ENCODE measurements around the gene HYLS1.
"Not testable (repeated sequence)": the region's sequence is repeated elsewhere in the genome, so short reads cannot be mapped to it uniquely, and the experiment has no call there.

HYLS1 gene, protein sequence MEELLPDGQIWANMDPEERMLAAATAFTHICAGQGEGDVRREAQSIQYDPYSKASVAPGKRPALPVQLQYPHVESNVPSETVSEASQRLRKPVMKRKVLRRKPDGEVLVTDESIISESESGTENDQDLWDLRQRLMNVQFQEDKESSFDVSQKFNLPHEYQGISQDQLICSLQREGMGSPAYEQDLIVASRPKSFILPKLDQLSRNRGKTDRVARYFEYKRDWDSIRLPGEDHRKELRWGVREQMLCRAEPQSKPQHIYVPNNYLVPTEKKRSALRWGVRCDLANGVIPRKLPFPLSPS

DNA sequence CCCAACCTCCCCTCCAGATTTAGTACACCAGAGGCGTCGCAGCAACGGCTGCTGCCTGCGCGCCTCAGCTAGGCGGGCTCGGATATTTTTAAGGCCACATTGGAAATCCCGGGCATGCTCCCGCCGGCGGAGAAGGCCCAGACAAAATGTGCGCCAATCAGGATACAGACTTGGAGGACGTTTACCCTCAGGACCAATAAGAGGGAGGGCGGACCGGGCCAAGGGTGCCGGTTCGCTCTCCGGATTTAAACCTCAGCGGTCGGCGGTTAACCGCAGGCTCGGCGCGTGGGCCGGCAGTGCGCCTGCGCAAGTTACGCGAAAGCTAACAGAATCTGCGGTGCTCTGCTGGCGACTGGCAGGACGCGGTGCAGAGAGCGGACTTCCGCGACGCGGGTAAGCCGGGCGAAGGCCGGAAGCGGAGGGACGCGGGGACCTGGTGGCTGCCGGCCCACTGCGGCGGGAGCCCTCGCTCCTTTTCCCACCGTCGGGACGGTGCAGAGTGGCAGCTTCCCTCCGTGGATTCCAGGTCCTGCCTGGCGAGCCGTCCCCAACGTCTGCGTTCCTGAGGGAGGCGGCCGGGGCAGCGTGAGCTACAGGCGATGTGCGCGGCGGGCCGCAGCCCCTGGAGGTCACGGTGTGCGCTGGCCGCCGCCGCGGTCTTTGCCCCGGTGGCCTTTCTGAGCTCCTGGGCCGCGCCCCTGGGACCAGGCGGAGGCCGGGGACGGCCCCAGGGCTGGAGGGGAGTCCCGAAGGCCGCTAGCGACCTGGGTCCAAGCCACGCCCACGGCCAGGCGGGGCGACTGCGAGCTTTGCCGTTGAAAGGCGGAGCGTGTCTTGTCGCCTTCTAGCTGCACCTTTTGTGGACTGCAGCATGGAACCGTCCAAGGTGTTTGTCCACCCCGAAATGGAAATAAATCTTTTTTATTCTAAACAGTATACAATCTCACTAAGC is at the start of gene HYLS1:
HYLS1 (plus strand) TSS at position 296 of the 952 bp plus-strand sequence. CDS start 11,701 bp downstream, outside the sequence.
- DNase-seq (ENCODE audit: low spot score) = peak; percentile 81

DNA sequence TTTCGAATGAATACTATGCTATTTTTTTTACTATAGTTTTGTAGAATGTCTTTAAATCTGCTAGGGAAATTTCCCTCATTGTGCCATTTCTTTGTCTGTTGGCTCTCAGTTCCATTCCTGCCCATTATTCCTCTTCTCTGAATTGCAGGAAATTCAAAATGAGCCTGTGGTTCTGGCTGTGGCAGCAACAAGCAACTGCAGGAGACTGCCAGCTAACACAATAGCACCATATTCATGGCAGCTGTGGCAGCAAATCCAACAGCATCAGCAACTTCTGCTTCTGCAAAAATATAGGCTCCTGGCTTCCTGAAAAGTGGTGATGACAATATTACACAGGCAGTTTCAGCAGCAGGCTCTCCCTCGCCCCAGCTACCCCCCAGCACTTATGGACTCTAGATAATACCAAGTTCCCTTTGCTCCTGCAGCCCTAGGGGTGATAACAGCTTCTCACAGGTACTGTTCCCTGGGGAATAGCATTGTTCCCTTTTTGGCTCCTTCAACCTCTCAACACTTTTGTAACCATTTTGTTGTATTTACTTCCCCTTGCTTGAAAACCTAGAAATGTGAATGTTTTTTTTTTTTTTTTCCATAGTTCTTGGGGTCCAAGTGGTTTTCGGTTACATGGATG is 45.0 kb upstream of the HYLS1 start:
- no peak for DNase-seq (ENCODE audit: low spot score)

DNA sequence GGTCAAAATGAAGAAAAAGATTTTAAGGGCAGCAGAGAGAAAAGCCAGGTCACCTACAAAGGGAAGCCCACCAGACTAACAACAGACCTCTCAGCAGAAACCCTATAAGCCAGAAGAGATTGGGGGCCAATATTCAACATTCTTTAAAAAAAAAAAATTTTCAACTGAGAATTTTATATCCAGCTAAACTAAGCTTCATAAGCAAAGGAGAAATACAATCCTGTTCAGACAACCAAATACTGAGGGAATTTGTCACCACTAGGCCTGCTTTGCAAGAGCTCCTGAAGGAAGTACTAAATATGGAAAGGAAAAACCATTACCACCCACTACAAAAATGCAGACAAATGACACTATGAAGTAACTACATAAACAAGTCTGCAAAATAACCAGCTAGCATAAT is 41.3 kb upstream of the HYLS1 start:
- no peak for DNase-seq (ENCODE audit: low spot score)

DNA sequence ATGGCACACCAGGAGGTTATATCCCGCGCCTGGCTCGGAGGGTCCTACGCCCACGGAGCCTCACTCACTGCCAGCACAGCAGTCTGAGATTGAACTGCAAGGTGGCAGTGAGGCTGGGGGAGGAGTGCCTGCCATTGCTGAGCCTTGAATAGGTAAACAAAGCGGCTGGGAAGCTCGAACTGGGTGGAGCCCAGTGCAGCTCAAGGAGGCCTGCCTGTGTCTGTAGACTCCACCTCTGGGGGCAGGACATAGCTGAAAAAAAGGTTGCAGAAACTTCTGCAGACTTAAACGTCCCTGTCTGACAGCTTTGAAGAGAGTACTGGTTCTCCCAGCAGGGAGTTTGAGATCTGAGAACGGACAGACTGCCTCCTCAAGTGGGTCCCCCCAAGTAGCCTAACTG is 29.8 kb upstream of the HYLS1 start:
- not testable (repeated sequence) for DNase-seq (ENCODE audit: low spot score)

DNA sequence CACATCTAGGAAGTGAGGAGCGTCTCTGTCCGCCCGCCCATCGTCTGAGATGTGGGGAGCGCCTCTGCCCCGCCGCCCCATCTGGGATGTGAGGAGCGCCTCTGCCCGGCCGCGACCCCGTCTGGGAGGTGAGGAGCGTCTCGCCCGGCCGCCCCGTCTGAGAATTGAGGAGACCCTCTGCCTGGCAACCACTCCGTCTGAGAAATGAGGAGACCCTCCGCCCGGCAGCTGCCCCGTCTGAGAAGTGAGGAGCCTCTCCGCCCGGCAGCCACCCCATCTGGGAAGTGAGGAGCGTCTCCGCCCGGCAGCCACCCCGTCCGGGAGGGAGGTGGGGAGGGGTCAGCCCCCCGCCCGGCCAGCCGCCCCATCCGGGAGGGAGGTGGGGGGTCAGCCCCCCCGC is 24.7 kb upstream of the HYLS1 start:
- not testable (repeated sequence) for DNase-seq (ENCODE audit: low spot score)

DNA sequence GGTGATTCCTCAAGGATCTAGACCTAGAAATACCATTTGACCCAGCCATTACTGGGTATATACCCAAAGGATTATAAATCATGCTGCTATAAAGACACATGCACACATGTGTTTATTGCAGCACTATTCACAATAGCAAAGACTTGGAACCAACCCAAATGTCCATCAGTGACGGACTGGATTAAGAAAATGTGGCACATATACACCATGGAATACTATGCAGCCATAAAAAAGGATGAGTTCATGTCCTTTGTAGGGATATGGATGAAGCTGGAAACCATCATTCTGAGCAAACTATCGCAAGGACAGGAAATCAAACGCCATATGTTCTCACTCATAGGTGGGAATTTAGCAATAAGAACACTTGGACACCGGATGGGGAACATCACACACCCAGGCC is 22.1 kb upstream of the HYLS1 start:
- not testable (repeated sequence) for DNase-seq (ENCODE audit: low spot score)

DNA sequence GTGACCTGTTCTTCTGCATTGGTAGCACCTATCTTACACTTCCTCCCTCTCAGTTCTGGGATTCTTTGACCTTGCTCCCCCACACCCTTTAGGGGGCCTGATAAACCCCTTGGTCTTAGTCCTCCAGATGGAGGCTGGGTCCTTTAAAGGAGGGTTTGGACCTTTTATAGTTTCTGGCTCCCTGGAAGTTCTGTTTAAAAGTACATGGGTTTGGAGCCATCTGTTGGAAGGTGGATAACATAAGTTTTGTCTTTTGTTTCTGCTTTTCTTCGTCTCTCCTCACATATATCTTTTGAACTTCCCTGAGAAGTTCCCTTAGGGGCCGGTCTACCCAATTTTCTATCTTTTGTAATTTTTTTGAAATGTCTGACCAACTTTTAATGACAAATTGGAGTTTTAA is 17.9 kb upstream of the HYLS1 start:
- no peak for DNase-seq (ENCODE audit: low spot score)

DNA sequence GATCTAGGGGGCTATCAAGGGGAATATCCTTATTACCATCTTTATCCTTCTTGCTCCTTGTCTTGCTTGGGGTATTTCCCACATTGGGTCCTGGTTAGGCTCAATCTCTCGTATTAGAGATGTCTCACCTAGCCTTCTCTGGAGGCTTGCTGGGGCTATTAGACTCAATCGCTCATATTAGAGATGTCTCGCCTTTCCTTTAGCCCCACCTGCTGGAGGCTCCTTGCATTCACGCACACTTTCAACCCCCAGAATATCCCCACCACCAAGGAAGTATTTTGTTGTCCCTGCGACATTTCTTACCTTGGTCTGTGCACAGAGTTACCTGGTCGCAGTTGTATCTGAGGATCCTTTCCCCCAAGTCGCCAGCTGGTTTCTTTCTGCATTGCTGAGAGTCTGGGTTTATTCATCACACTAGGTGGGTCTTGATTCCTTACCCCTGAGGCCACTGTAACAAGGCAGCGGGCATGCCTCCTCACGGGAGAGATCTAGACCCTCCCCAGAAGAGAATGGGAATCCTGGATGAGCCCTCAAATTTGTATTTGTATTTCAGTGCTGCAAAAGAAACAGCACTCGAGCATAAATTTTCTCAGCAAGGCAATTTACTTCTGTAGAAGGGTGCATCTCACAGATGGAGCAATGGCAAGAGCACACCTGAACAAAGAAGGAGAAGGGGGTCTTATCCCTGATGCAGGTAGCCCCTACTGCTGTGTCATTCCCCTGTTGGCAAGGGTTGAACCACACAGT is 15.9 kb upstream of the HYLS1 start:
- DNase-seq (ENCODE audit: low spot score) = peak; percentile 68

DNA sequence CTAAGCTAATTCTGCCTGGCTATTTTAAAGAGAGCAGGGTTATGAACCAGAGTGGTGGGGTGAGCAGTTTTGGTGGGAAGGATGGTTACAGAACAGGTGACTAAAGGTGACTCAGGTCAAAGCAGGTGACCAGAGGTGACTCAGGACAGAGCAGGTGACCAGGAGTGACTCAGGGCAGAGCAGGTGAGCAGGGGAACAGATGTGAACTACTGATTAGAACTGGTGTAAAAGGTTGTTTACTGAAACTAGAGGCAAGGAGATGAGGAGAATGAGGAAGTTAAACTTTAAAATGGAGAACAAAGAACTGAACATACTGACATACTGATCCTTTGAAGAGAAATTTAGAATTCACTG is 15.4 kb upstream of the HYLS1 start:
- DNase-seq (ENCODE audit: low spot score) = no peak

DNA sequence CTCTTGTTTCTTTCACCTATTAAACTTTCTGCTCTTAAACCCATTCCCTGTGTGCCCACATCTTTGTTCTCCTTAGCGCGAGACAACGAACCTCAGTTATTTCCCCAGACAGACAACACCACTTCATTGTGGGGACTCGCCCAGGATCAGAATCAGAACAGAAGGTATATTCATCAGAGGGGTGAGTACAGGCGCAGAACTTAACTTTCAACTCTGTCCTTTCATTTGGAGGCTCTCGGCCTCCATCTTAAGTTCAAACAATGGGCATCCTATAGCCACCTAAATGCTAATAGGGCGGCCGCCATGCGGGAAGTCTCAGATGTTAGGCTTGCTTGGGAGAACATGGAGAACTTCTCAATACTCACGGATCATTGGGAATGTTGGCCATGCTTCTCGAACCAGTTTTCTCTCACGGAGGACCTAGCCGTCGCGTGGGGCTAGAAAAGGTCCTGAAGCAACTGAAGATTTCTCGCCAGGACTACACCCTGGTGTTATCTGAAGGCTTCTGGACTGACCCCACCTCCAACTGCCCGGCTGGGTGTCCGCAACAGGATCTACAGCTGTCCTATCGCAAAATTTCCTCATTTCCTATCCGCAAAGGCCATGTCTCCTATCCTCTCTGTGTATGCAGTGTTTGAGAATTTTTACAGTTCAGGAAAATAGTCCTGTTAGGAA is 13.4 kb upstream of the HYLS1 start:
- no peak for DNase-seq (ENCODE audit: low spot score)

DNA sequence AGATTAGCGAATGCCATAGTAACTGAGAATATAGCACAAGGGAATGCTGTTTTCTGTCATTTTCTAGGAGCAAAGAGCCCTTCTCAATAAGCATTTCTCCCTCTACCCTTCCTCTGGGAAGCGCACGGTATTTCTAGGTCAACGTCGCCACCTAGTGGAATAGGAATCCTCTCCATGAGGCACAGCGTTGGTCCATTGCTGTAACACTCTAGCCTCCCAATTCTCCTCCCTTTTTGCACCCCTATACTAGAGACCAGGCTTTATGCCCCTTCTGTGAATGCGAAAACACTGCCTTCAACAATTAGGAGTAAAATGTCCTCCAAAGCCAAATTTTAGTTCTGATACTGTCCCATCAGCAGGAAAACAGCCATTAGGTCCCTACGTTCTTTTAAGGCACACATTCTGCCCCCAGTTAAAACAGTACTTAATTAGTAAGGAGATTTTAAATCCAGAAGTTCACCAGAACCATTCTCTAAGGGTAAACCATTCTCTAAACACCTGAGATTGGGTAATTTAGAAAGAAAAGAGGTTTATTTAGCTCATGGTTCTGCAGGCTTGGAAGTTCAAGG is 12.8 kb upstream of the HYLS1 start:
- peak; percentile 70 for DNase-seq (ENCODE audit: low spot score)

DNA sequence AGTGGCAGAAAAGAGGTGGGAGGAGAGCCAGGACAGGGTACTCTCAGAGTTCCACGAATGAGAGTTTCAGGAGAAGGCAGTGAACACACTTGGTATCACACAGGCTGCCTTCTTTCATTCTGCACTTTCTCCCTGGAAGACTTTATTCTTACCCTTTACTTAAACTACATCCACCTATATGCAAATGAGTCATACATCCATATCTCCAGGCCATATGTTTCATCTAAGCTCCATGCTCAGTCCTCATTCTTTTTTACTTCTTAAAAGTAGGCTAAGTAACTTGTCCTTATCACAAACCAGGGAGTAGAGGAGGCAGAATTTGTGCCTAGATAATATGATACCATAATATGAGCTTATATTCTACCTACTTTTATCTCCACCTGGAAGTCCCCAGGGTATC is 6.2 kb upstream of the HYLS1 start:
- no peak for DNase-seq (ENCODE audit: low spot score)

DNA sequence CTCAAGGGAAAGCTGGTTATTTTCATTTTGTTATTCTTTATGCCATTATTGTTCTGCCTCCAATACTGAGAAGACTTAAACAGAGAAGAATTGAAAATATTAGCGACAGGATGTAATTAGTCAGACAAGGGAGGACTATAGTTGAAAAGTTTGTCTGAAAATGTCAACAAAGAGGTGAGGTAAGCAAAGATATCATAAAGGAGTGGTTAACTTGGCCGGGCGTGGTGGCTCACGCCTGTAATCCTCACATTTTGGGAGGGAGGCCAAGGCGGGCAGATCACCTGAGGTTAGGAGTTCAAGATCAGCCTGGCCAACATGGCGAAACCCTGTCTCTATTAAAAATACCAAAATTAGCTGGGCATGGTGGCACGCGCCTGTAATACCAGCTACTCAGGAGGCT is 4.1 kb upstream of the HYLS1 start:
- no peak for DNase-seq (ENCODE audit: low spot score)

DNA sequence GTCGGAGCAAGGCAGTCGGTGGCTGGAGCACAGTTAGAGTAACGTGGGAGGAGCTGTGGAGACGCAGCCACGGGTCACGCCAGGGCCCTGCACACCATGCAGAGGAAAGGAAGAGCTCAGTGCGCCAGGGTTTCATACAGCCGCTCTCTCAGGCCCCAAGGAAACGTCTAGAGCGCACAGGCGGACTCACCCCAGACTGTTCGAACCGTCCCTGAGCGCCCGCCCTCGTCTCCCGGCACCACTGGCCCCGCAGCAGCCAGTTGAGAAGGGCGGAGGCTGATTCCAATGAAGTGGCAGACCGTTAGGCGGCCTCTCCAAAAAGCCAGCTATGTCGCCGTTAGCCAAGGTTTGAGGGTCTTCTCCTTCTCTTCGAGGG is 483 bp upstream of the HYLS1 start:
- DNase-seq (ENCODE audit: low spot score) = no peak

DNA sequence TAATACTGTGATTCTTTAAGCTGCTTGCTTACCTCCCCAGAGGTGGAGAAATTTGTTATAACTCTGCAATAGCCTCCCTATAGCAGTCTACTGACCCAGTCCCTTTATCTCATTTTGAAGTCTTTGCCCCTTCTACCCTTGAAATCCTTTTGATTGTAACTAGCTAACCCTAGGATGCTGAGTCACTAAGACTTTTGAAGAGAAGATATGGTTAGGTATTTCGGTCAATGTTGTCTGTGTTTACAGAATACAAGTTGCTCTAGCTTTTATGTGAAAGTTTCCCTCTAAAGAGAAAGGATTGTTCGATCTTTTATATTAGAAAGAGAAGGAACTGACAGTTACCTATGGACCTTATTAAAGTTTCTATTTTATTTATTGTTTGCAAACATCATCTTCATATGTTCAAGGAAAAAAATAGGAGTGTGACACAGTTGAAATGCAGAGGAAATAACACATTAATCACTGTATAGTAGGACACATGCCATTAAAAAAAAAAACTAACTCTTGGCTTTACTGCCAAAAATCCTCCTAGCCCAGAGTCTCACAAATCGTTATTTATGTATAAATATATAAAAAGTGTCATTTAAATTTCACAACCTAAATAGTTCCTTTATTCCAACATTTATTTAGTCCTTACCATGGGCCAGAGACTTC is 3.1 kb downstream of the HYLS1 start:
- DNase-seq (ENCODE audit: low spot score) = no peak

DNA sequence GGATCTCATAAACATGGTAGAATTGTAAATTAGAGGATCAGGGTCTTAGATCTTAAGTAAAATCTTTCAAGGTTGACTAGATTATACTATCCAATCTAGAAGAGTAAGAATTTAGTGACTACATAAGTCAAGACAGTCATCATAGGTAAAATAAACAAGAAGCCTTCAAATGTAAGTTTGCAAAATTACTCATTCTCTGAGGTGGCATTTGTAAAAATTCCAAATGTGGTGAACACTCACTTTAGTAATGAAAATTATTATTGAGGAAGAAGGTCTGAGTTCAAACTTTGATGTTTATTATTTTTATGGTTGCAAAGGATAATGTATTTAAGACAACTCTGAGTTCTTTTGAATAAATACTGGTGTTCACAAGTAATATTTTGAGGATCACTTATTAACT is 4.6 kb downstream of the HYLS1 start:
- DNase-seq (ENCODE audit: low spot score) = no peak

DNA sequence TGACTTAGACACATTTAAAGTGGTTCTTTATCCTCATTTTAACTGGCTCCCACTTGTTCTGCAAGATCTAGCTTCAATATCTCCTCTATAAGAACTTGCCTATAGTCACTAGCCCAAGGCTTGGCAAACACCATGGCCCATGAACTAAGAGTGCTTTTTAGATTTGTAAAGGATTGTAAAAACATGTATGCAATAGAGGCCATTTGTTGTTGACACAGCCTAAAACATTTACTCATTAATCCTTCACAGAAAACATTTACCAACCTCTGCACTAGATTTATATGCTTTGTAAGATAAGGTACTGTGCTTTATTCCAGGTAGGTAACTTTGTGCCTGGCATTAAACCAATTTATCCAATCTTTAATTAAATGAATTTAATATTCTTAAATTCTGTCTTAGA is 5.5 kb downstream of the HYLS1 start:
- DNase-seq (ENCODE audit: low spot score) = no peak

DNA sequence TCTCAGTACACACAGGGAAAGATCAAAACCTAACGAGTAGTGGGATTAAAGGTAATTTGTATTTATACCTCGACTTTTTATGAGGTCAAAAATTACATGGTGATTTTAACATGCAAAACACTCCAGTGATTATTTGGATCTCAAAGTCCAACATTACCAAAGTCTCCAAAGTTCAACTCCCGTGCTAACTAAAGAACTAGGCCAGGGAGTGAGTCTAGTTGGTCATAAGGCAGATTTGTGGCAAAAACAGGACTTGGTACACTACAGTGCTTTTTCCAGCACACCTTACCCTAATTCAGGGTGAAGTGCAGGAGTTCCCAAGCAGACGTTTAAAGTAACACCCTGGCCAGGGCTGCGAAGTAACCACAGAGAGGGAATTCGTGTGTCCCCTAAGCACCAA is 14.4 kb downstream of the HYLS1 start:
- DNase-seq (ENCODE audit: low spot score) = no peak

DNA sequence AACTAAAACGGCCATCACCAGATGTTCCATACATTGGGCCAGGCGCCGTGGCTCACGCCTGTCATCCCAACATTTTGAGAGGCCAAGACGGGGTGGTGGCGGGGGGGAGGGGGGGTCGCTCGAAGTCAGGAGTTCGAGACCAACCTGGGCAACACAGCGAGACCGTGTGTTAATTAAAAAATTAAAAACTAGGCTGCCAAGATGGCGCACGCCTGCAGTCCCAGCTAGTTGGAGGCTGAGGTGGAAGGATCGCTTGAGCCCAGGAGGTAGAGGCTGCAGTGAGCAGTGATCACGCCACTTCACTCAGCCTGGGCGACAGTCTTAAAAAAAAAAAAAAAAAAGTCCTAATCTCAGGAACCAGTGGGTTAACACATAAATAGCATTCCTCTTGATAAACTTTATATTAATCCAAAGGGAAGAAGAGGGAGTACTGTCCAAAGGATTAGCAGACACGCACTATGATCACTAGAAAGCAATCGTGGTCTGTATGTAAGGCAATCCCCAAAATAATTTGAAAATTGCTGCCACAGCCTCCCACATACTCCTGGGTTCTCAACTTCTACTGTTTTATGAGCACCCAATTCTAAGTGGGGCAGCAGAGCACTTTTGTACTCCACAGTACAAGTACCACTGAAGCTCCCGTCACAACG is 14.9 kb downstream of the HYLS1 start:
- DNase-seq (ENCODE audit: low spot score) = no peak

Measured in HuH-7 (cell line).